ELF-1 (cell line): ENCODE results near the gene RAB30.

ENCODE experiments used
- DNase-seq: peaks from one replicate; pipeline ENCODE4 v3.0.0-alpha.2; 2016; ENCODE audit warnings: low read depth, low spot score

The RAB30 gene

DNA sequence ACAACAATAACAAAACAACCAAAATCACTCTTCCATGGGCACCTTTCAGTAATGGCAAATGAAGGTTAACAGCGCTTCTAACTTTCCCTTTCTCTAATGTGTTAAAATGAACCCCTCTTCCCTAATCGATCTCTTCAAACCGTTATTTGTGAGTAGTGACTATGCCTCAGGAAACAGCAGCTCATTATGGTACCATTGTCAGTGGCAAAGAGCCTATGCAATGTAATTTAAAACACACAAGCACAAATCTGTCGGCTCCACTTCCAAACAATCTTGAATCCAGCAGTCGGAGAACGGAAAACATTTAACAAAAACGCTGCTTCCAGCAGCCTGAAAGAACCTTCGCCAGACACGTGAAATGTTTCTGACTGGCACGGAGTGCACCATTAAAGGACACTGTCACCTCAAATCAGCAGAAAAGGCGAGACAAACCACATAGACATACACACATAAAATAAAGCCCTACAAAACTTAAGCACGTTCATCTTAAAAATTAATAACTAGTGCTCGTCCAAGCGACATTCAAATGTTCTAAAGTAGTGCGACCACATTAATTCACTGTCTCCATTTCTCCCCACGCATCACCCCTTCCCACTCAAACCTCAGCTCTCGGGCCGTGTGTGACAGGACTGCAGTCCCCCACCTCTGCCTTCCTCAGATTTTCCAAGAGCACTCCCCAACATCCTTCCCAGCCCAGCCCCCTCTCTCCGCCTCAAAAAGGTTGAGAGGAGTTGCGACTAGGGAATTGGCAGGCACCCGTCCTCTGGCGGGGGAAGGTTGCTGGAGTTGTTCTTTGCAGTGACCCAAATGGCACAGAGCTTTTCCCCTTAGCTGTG, 748 bp downstream of the RAB30 start:
- DNase-seq, result peak; percentile 18

DNA sequence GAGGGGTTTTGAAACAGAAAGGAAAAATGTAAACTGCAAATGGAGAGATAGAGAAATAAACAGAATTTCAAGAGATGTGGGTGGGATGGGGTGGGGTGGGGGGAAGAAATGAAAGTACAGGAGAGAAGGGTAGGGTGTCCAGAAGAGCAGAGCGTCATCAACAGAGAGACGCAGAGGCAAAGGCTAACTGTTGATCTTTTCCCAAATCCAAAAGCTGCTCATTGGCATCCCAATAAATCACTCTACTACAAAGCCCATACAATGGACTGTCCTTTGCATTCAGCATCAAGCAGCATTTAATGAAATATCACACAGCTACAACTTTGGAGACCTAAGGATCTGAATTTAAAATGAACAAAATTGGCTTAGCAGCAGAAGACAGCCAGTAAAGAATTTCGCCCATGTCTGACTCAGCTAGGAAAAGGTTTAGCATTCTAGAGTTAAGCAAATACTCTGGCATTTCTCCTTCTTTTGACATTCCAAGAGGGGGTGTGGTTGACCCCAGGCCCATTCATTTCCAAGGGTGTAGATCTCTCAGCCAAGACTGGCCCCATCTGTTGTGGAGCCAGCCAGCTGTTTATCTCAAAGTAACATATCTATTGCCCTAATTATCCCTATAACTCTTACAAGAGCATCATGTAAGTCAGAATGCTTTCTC, 1.5 kb downstream of the RAB30 start:
- peak; percentile 57 for DNase-seq

DNA sequence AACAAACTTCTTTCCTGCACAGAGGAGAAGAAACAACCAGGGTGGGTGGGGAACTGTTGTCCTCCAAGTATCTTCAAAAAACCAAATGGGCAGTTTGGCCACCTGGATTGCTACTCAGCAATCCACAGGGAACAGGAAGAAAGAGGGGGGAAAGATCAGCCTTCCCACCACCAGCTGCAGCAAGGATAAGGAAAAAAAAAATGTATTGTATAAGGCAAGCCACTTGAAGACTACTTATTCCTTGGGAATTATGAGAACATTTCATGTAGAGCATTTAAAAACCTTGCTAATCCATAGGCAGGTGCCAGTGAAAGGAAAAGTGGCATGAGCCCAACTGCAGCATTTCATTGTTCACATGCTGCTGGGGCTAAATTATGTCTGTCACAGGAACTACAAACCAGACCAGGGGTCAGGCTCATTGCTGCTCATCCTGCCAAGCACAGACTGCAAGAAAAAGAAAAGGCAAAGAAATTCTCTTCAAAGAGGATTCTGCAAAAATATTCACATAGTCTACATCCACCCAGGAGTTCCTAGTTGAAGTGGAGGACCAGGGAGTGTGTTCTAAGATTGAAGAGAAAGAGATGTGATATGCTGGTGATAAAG, 2.2 kb downstream of the RAB30 start:
- DNase-seq, result no peak

DNA sequence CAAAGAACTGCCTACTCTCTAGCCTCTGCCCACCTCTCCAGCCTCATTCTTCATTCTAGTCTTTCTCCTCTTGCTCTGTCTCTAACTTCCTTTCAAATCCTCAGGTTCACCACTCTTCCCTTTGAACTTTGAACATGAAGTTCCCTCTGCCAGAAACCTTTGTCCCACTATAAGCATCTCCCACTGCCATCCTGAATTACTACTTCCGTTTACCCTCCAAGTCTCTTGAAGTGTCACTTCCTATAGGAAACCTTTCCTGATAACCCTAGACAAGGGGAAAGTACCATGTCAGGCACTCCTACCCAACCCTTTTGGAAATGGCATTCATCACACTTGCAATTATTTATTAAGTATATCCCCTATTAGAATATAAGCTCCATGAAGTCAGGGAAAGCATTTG, 3.1 kb downstream of the RAB30 start:
- DNase-seq, result no peak

DNA sequence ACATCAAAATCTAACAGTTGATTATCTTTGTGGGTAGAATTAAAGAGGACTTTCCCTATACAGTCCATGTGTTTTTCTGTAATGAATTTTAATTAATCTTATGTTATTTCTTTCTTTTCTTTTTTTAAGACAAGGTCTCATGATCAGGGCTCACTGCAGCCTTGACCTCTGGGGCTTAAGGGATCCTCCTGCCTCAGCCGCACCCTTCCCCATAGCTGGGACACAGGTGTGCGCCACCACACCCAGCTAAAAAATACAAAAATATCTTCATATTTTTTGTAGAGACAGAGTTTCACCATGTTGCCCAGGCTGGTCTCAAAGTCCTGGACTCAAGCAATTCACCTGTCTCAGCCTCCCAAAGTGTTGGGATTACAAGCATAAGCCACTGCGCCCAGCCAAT, 7.7 kb downstream of the RAB30 start:
- DNase-seq, result no peak

DNA sequence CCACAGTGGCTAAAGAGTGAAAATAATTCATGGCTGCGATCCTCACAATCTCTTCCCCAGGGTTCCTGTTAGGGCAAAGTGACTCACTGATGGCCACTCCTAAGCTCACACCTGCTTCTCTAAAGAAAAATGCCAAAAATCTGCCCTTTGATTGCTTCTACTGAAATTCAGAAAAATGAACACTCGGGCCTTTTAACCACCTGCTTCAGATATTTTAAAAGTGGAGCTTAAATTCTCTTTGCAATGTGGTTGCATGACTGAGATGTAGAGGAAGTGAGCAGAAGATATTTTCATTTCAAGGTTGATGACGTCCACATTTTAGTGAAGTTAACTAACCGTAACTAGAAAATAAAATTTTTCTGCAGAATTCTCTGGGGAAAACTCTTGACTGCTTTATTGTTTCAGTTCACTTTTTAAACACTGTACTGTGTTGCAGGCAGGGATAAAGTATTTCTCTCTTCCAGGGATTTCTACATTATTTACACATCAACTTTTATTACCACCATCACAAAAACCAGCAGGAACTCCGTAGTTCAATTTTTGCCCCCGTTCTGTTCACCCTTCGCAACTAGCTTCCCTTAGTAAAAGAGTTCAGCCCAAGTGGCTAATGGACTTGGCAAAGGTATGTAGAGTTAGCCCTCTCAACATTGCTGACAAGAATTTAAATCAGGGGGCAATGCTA, 8.5 kb downstream of the RAB30 start:
- no peak for DNase-seq

DNA sequence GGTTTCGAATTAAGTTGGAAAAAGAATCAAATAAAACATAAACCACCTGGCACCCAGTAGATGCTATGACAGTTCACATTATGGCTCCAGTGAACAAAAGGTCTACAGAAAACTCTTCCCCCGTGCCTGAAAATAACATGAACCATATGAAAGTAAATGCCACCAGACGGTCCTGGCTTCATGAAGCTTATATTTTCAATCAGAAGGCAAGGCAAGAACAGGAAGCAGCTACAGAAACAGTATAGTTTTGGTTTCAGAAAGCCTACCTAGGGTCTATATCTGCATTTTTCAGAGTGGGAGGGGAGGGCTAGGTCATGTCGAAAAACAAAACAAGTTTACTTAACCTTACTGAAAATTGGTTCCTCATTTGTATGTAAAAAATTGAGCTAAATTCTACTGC, 9.8 kb downstream of the RAB30 start:
- DNase-seq, result no peak

DNA sequence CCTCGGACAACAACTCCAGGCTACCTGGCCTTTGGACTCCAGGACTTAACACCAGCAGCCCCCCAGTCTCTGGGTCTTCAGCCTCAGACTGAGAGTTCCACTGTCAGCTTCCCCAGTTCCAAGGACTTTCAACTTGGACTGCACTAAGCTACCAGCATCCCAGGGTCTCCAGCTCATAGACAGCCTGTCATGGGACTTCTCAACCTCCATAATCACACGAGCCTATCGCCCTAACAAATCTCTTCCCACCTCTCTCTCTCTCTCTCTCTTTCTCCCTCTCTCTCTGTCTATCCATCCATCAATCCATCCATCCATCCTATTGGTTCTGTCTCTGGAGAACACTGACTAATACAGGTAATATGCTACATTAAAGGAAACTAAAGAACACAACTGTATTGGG, 10.7 kb downstream of the RAB30 start:
- no peak for DNase-seq

DNA sequence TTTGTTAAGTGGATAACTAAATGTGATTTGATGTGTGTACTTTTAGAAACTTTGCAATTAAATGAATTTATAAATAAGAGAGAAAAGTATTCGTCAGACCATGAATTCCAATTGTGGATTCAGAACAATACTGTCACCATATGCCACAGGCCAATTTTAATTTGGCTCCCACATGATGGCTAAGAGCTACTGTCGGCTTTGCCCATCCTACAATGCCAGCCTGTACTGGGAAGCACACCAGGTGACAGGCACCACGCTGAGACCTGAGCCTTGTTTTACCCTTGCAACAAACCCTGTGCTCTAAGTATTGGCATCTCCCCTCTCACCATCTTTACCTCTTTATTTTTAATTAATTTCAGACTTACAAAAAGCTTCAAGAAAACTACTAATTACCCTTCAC, 14.0 kb downstream of the RAB30 start:
- no peak for DNase-seq

DNA sequence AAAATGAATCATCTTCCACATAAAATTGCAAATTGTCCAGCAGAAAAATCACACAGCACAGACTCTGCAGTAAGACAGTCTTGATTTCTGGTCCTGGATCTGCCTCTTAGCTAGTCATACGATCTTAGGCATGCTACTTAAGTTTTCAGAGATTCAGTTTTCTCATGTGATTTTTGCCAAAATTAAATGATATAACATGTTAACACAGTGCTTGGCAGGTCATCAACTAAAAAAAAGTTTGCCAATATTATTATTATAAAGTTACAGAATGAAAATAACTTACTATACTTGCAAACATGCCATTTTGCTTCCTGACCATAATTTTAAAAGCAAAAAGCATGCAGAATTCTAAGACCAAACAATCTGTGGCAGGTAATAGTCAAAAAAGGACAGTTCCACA, 15.1 kb downstream of the RAB30 start:
- no peak for DNase-seq

DNA sequence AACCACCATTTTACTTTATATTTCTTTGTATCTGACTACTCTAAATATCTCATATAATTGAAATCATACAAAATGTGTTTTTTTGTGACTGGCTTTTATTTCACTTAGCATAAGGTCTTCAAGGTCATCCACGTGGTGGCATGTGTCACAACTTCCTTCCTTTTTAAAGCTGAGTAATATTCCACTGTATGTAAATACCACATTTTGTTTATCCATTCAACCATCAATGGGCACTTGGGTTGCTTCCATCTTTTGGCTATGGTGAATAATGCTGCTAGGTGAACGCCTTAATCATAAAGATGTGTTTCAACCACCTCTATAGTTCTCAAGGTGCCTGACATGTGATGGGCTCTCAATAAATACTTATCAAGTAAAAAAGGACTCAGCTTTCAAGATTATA, 15.5 kb downstream of the RAB30 start:
- DNase-seq, result no peak

DNA sequence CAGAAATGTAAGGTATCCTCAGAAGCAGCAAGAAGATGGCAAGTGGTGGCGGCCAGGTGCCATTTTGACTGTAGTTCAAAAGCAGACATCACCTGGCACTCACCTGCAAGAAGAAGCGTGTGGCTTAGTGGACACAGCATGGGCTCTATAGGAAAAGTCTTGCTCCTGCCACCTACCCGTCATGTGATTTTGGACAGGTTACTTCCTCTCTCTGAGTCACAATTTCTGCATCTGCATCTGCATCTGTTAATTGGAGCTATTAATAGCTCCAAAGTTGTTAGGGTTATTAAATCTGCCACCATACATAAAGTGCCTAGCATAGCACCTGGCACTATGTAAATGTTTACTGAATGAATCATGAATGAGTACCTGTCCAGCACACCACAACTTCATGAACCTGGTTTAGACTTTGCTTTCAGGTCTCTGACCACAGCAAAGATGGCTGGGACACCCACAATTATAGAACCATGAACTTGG, 16.8 kb downstream of the RAB30 start:
- DNase-seq, result no peak

DNA sequence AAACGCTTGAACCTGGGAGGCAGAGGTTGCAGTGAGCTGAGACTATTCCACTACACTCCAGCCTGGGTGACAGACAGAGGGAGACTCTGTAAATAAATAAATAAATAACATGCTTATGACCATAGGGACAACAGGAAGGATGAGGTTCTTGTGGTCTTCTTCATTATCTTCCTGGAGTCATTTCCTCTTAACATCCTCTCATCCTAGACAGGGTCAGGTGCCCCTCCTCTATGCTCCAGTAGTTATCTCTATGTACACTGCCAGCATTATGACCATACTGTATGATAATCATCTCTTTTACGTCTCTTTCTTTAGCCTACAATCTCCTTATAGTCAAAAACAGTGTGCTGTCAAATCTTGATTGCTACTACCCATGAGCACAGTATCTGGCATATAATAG, 17.7 kb downstream of the RAB30 start:
- DNase-seq, result no peak

DNA sequence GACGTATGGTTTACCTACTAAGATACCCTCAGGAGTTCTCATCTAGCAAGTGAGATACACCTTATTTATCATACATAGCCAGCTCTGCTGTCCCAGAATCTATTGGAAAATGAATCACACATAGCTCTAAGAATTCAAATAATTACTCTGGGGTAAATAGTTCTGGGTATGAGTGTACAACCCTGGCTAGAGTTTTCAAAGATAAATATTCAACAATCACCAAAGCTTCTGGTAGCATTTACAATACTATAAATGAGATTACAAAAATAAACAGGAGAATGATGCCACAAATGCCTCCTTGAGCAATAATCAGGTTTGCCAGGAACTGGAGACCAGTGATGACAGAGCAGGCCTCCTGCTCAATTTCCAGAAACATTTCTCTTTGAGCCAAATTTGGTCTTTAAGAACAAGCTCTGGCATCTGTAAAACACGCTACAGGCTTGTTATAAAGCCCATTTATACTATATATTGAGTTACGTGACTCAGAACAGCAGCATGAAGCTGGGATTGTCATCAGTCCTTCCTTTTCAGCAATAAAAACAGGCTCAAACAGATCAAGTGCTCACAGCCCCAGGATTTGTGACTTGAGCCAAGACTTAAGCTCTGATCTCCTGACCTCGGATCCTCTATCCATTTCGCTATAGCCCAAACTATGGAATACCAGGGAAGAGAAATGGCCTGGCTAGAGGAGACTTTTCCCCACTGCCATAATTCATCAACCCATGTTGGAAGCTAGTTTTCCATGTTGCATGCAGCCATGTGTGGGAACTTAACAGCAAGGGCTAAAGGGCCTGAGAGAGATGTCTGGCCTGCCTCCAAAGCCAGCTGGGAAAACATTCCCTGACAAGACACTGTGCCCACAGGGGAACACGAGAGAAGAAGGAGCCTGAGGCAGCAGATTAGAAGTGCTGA, 19.7 kb downstream of the RAB30 start:
- DNase-seq, result peak; percentile 41

DNA sequence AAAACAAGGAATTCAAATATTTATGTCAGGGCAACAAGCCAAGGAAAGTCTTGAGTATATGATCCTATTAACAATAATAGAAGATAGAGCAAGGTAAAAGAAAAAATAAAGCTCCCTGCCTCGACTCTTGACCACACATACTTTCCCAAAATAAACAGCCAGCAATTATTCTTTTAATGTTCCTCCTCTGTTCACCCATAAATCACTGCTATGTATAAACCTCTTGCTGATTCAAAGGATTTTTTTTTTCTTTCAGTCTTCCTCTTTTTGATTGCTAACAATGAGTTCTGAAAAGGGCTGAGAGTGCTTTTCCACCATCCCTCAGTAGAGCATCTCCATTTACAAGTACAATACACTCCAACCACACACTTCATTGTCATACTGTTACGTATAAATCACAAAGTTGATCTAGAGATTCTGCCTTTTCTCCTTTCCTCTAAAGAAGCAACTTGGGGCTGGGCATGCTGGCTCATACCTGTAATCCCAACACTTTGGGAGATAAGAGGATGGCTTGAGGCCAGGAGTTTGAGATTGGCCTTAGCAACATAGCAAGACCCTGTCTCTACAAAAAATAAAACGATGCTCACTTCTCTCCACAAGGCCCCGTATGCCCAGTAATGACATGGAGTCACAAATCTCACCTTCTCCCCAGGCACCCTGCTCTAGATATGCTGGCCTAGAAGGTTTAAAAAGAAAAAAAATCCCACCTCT, 24.0 kb downstream of the RAB30 start:
- no peak for DNase-seq

DNA sequence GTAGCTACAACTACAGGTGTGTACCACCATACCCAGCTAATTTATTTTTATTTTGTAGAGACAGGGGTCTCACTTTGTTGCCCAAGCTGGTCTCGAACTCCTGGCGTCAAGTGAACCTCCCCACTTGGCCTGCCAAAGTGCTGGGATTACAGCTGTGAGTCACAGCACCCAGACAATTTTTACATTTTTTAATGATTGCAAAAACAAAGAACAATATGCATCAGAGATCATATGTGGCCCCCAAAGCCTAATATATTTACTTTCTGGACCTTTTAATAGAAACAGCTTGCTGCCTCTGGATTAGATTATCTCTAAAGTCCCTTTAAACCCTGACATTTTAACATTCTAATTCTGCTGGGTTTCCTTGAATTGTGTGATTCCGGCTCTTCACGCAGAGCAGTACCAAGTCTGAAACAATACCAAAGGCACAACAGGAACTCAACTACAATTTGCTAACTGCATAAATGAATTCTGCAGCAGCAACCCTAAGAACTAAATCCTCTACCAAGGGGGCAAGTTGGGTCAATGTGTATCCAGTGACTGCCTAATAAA, 25.0 kb downstream of the RAB30 start:
- no peak for DNase-seq

DNA sequence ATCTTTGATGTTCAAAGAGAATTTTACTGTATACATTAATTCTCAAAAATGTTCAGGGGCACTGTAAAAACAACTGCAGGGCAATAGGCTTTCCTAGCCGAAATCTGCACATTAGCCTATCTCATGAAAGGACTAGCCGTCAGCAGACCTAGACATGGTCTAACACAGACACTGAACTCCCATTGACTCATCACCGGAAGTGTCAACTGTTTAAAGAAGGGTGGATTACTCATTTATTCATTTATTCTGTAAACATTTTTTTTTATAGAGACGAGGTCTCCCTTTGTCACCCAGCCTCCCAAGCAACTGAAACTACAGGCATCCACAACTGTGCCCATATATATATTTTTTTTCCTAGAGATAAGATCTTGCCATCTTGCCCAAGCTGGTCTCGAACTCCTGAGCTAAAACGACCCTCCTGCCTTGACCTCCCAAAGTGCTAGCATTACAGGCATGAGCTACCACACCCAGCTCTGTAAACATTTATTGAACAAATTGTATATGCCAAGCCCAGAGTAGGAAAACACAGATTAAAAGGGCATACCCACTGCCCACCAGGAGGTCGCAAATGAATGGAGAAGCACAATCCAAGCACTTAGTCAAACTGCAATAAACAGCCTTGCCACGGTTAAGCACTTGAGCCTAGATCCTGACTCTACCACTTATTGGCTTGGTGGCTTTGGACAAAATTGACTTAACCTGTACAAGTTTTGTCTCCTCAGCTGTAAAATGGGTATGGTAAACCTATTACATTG, 26.6 kb downstream of the RAB30 start:
- no peak for DNase-seq

DNA sequence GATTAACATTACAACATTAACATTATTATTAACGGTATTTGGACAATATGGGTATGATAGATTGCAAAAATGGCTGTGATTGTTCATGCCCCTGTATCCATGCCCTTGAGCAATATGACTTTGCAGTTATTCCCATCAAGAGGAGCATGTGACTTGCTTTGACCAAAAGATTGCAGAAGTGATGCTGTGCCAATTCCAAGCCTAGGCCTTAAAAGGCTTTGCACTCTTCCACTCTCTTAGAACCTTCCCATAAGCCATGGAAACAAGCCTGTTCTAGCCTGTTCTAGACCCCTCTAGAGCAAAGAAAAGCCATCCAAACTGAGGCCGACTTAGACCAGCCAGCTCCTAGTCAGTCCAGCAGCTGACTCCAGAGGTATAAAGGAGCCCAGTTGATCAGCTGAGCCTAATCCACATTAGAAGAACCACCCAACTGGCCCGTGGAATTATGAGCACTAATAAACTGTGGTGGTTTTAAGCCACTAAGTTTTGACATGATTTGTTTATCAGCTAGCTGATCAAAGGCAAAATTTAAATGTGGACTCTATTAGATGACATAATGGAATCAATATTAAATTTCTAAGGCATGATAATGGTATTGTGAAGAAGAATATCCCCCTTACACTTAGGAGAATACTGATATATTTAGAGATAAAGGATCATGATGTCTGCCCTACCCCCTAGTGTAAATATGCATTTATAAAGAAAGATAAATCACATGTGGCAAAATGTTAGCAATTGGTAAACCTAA, 28.6 kb downstream of the RAB30 start:
- DNase-seq, result no peak

DNA sequence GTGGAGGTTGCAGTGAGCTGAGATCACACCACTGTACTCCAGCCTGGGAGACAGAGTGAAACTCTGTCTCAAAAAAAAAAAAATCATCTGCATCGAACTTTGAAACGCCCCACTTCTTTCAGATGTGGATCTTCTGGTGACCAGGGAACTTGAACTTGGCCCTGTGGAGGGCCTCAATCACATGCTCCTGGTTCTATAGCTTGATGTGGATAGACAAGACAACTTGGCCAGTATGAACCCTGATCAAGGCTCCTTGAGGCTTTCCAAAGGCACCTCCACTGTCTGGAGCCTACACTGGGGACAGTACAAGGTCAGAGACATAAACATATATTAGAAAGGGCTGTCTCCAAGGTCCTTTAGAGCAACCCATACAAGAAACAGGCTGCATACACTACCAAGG, 30.6 kb downstream of the RAB30 start:
- DNase-seq, result no peak
